GM23248 (cell line): ENCODE results near the gene ABCA1. TPM values are rescaled to one million over a fixed set of nuclear protein-coding genes. Genes with fewer than 3 reads are reported as not detected.

Experiments
- DNase-seq: peaks from one replicate; pipeline ENCODE4 v3.0.0-alpha.2; 2015
- H2AFZ ChIP-seq: fragments of 200-600 bp; sonication (generic); 2 replicates; pipeline ENCODE4 v1.6.1; 2016; ENCODE audit warnings: antibody characterized with exemption
- H3F3A ChIP-seq: fragments of 200-600 bp; sonication (generic); 2 replicates; pipeline ENCODE4 v1.6.1; 2016; ENCODE audit warnings: mild to moderate bottlenecking, antibody characterized with exemption, mixed run types; ENCODE audit not compliant: insufficient read depth
- H3K27ac ChIP-seq: fragments of 200-600 bp; sonication (generic); 2 replicates; pipeline ENCODE4 v1.5.1; 2016; ENCODE audit warnings: mild to moderate bottlenecking
- H3K27me3 ChIP-seq: fragments of 200-600 bp; sonication (generic); replicated peaks from 2 replicates; pipeline ENCODE4 v1.6.1; 2016; ENCODE audit warnings: mild to moderate bottlenecking; ENCODE audit not compliant: insufficient read depth
- H3K36me3 ChIP-seq: fragments of 200-600 bp; sonication (generic); 2 replicates; pipeline ENCODE4 v1.6.1; 2016; ENCODE audit warnings: low read depth, mild to moderate bottlenecking
- H3K4me1 ChIP-seq: fragments of 200-600 bp; sonication (generic); 2 replicates; pipeline ENCODE4 v1.6.1; 2016; ENCODE audit warnings: mild to moderate bottlenecking; ENCODE audit not compliant: insufficient read depth
- H3K4me2 ChIP-seq: fragments of 200-600 bp; sonication (generic); one replicate; pipeline ENCODE4 v1.6.1; 2016; ENCODE audit warnings: mild to moderate bottlenecking; ENCODE audit not compliant: unreplicated experiment
- H3K4me3 ChIP-seq: fragments of 200-600 bp; sonication (generic); 2 replicates; pipeline ENCODE4 v1.5.1; 2016; ENCODE audit warnings: mild to moderate bottlenecking
- H3K79me2 ChIP-seq: fragments of 200-600 bp; sonication (generic); 2 replicates; pipeline ENCODE4 v1.6.1; 2016; ENCODE audit warnings: mild to moderate bottlenecking; ENCODE audit not compliant: insufficient read depth
- H3K9ac ChIP-seq: fragments of 200-600 bp; sonication (generic); 2 replicates; pipeline ENCODE4 v1.6.1; 2016; ENCODE audit warnings: mild to moderate bottlenecking
- H3K9me2 ChIP-seq: fragments of 200-600 bp; sonication (generic); 2 replicates; pipeline ENCODE4 v1.6.1; 2016; ENCODE audit warnings: mixed run types, mild to moderate bottlenecking, moderate library complexity; ENCODE audit not compliant: insufficient read depth
- H3K9me3 ChIP-seq: fragments of 200-600 bp; sonication (generic); one replicate; pipeline ENCODE4 v1.6.1; 2017; ENCODE audit warnings: low read depth
- H4K20me1 ChIP-seq: fragments of 200-600 bp; sonication (generic); 2 replicates; pipeline ENCODE4 v1.6.0; 2016; ENCODE audit not compliant: insufficient read depth
- EZH2 ChIP-seq: fragments of 200-600 bp; sonication (generic); IDR thresholded peaks from 2 replicates; pipeline ENCODE4 v1.6.1; 2018; ENCODE audit warnings: antibody characterized with exemption, mild to moderate bottlenecking; ENCODE audit not compliant: insufficient read depth, poor library complexity, severe bottlenecking
- EZH2phosphoT487 ChIP-seq: fragments of 200-600 bp; sonication (generic); IDR thresholded peaks from 2 replicates; pipeline ENCODE4 v1.6.1; 2018; ENCODE audit warnings: antibody characterized with exemption, moderate library complexity, mild to moderate bottlenecking, low read depth; ENCODE audit not compliant: insufficient read depth
- WGBS, 2 experiments: methylation state at CpG; one replicate each; pipeline ENCODE4 v1.1.6; 2015 to 2017; ENCODE audit warnings: low lambda C conversion rate in 2 of 2, low coverage in 1 of 2; ENCODE audit errors: missing lambda C conversion rate in 2 of 2; 5-methylcytosine and 5-hydroxymethylcytosine counted together
- in situ Hi-C: fragments of 300-500 bp; cut with MboI; formaldehyde crosslinking; loops from 2 replicates; pipeline ENCODE4 v1.15.0; 2020
- polyA plus RNA-seq: library from polyadenylated mRNA; unstranded; fragments of >200 nt; fragmentation: Nextera tagmentation; extraction: Ambion mirVana; gene quantifications from 2 replicates; pipeline ENCODE4 v1.2.1, GENCODE V29; 2016
- total RNA-seq: library from RNA; depleted of rRNA; stranded (reverse); fragments of >200 nt; shearing (Covaris generic); gene quantifications from 2 replicates; pipeline ENCODE4 v1.2.3, GENCODE V29; 2014

ABCA1 gene
- total and polyA plus RNA-seq, 2 experiments from 2014 or later = 6.8 to 15.9 TPM

DNA sequence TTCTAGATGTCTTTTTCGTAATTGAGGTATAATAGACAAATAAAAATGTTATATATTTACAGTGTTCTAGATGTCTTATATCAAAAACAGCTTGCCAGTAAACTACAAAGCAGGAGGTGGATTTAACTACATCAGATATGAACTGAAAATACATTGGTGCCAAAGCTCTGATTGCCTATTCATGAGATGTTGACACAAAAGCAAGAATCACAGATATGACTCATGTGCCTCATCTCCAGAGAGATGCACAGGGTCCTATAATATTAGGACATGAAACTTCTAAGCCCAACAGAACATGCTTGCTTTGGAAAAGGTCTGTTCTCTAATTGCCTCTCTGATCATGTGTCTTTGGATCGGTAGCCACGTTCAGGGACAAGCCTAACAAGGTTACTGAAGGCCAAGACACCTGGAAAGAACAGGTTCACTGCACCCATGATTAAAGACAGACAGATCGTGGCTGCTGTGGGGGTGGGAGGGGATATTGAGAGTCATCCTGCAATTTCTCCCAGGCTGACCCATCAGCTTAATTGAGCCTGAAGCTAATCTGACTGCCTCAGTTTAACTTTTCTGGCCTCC is 16.8 kb downstream of the ABCA1 start:
- 74 to 80% methylated on average over 4 of the region's 4 CpGs for WGBS, 2 experiments
- no peaks in the 10 kb centered on the region for H3K9me3 ChIP-seq
- no peaks in the 10 kb centered on the region for H3K27me3 ChIP-seq
- H3K4me3 ChIP-seq = no peak overlapping the region
- TF ChIP-seq EZH2 (no peak), EZH2phosphoT487 (no peak)
- H2AFZ ChIP-seq = no peak overlapping the region
- H4K20me1 ChIP-seq = no peaks in the 10 kb centered on the region
- H3K79me2 ChIP-seq = peaks cover 40% of the 10 kb centered on the region
- H3K36me3 ChIP-seq = no peaks in the 10 kb centered on the region
- H3K9ac ChIP-seq = no peak overlapping the region
- H3K9me2 ChIP-seq = no peaks in the 10 kb centered on the region
- peak overlapping the region; percentile 62 for H3K4me2 ChIP-seq
- H3K27ac ChIP-seq = no peak overlapping the region
- peak; percentile 68 for DNase-seq
- peaks cover 28% of the 10 kb centered on the region for H3F3A ChIP-seq
- peaks cover 42% of the 10 kb centered on the region for H3K4me1 ChIP-seq
- in situ Hi-C loops = no loop called here

DNA sequence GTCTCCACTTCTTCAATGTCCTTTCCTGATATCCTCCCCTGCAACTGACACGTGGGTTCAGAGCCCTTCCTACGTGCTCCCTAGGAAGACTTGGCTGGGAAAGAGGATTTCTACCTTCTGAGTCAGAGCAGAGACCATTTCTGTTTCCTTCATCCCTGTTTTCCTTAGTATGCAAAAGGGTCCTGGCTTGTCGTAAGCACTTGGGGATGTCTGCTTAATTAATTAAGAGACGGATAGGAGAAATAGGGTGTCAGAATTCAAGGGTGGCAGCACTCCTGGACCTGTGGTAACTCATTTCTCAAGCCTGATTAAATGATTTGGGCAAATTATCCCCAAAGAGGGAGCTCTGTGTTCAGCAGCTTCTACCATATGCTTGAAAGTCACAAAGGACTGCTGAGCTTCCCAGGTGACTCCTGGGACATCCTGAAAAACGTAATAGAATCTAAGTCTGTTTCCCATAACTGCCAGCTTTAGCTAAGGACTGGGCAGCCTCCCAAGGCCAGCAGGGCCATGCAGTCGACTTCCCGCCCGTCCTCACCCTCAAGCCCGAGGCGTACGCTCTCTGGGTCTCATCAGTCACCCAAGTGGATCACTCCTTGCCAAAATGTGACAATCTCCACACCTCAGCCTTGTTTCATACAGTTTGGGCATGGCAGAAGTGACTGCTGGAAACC is 20.5 kb downstream of the ABCA1 start:
- H2AFZ ChIP-seq = peak overlapping the region; percentile 24
- no peaks in the 10 kb centered on the region for H3K9me2 ChIP-seq
- peak overlapping the region; percentile 75 for H3K4me2 ChIP-seq
- H3K79me2 ChIP-seq = peaks cover 22% of the 10 kb centered on the region
- H3K9ac ChIP-seq = peak overlapping the region; percentile 78
- H4K20me1 ChIP-seq = no peaks in the 10 kb centered on the region
- H3K36me3 ChIP-seq = no peaks in the 10 kb centered on the region
- peaks cover 37% of the 10 kb centered on the region for H3F3A ChIP-seq
- peak overlapping the region; percentile 54 for H3K4me3 ChIP-seq
- TF ChIP-seq EZH2phosphoT487 (no peak), EZH2 (no peak)
- H3K27me3 ChIP-seq = no peaks in the 10 kb centered on the region
- peak overlapping the region; percentile 98 for H3K27ac ChIP-seq
- 29 to 37% methylated on average over 11 of the region's 11 CpGs for WGBS, 2 experiments
- peaks cover 49% of the 10 kb centered on the region for H3K4me1 ChIP-seq
- no peaks in the 10 kb centered on the region for H3K9me3 ChIP-seq
- in situ Hi-C loops = no loop called here
- peak; percentile 88 for DNase-seq

DNA sequence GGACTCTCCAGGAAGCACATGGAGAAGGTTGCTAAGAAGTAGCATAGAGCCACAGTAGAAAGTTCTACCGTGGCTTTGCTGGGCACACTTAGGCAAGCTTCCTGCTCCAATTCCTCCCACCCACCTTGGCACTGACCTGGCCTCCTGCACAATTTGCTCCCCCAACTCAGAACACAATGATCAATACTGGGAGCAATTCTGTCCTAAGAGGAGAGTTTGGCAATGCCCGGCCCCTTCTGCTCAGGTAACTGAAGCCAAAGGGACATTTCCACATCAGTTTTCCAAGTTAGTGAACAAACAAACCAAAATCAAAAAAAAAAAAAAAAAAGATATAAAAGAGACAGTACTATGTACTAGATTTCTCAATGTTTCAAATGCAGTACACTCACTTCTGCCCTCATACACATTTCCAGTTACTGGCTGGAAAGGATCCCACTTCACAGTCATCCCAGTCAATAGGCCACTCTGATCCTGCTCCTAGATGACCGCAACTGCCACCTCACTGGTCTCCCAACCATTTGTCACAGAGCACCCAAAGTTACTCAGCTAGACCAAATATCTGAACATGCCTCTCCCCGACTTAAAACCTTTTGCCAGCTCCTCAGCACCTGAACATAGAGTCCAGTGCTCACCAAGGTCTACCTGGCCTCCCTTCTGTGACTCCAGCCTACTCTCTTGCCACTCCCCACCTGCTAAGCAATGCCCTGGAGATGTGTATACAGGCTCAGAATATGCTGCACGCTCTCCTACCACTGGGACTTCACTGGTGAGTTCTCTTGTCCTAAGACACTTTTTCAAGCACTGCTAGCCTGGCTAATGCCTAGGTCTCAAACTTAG is 21.3 kb downstream of the ABCA1 start:
- H3K9me3 ChIP-seq = no peaks in the 10 kb centered on the region
- H4K20me1 ChIP-seq = no peaks in the 10 kb centered on the region
- H3K4me3 ChIP-seq = peak overlapping the region; percentile 54
- WGBS, 2 experiments = 19 to 21% methylated on average over 5 of the region's 5 CpGs
- peak overlapping the region; percentile 78 for H3K9ac ChIP-seq
- peaks cover 37% of the 10 kb centered on the region for H3F3A ChIP-seq
- H3K9me2 ChIP-seq = no peaks in the 10 kb centered on the region
- no peaks in the 10 kb centered on the region for H3K27me3 ChIP-seq
- peak overlapping the region; percentile 43; the same call in 1 of the 2 replicates for H2AFZ ChIP-seq
- in situ Hi-C loops = no loop called here
- H3K27ac ChIP-seq = peak overlapping the region; percentile 98
- peak; percentile 96 for DNase-seq
- peak overlapping the region; percentile 75 for H3K4me2 ChIP-seq
- H3K36me3 ChIP-seq = no peaks in the 10 kb centered on the region
- TF ChIP-seq EZH2phosphoT487 (no peak), EZH2 (no peak)
- H3K4me1 ChIP-seq = peaks cover 49% of the 10 kb centered on the region
- H3K79me2 ChIP-seq = peaks cover 16% of the 10 kb centered on the region

DNA sequence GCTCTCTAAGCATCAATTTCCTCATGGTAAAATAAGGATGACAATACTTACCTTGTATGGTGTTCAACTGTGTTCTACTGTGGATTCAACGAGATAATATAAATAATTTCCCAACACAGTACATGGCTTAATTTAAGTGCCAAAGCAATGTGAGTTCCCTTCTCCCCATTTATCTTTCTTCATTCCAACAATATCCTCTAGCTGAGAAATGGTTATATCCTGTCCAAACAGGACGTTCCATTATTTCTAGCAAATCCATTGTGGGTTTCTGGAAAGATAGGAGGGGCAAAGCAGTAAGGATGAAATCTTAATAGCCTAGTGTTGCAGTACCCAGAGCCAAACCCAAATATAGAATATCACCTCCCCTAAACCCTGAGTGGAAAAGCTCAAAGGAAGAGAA is 22.0 kb downstream of the ABCA1 start:
- DNase-seq = peak; percentile 26
- H3K9ac ChIP-seq = peak overlapping the region; percentile 59
- no peak for TF ChIP-seq EZH2phosphoT487
- TF ChIP-seq EZH2 = no peak
- H3K79me2 ChIP-seq = peaks cover 12% of the 10 kb centered on the region; the same call in 1 of the 2 replicates
- H3K4me2 ChIP-seq = peak overlapping the region; percentile 69
- peak overlapping the region; percentile 98 for H3K27ac ChIP-seq
- H4K20me1 ChIP-seq = no peaks in the 10 kb centered on the region
- H3K9me3 ChIP-seq = no peaks in the 10 kb centered on the region
- 0 out of 2 replicates have a peak overlapping the region, but pooled peaks have one; percentile 43 for H2AFZ ChIP-seq
- peaks cover 49% of the 10 kb centered on the region for H3K4me1 ChIP-seq
- peak overlapping the region; percentile 39; the same call in 1 of the 2 replicates for H3K4me3 ChIP-seq
- H3K36me3 ChIP-seq = no peaks in the 10 kb centered on the region
- WGBS, 2 experiments = 20 to 26% methylated on average over 2 of the region's 2 CpGs
- no peaks in the 10 kb centered on the region for H3K9me2 ChIP-seq
- peaks cover 37% of the 10 kb centered on the region for H3F3A ChIP-seq
- H3K27me3 ChIP-seq = no peaks in the 10 kb centered on the region
- in situ Hi-C loops = no loop called here
